T-helper 1 cell (primary cell): Measurements from ENCODE around the gene ACSL5.
"Not testable (repeated sequence)": the region's sequence is repeated elsewhere in the genome, so short reads cannot be mapped to it uniquely, and the experiment has no call there.

ENCODE experiments used
- DNase-seq, 5 donors: peaks; one replicate each; pipeline ENCODE4 v3.0.0-alpha.2; 2012 to 2020

The ACSL5 gene

GRCh38 chr10:112377116-112377515, 3.2 kb downstream of the ACSL5 start:
- not testable (repeated sequence) for DNase-seq

DNA sequence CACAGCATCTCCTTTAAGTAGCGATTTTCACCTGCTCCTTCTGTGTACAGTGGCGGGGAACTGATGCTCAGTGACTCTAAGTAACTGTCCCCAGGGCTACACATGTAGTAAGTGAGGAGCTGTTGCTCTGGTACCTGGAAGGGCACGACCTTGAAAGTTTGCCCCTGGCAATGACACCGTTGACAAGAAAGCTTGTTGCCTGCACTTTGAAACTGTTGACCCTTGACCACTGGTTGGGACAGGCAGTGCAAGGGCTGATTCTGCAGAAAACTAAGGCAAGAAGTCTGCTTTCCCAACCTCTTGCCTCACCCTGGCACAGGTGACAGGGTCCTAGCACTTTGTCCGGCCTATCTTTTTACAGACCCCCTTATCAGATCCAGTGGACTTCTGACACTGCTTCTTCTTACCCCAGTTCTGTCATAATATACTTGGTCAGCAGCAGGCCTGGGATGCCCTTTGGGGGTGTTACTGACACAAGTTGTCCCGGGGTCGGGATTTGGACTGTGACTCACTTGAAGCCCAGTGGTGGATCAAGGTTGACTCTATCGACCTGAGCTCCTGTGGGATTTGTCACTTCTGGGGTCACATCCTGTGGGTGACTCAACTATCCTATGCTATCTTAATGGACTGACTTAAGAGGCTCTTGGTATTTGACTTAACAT, 5.8 kb downstream of the ACSL5 start:
- peak in 1 of 5 donors; percentile 21 for DNase-seq

- DNase-seq: no peak
These were observed 8.8 kb downstream of the ACSL5 start for GRCh38 chr10:112382515-112383235.

GRCh38 chr10:112383325-112383724, 9.4 kb downstream of the ACSL5 start:
- peak in 1 of 5 donors; percentile 37 for DNase-seq

- no peak for DNase-seq
These were observed 10.2 kb downstream of the ACSL5 start for GRCh38 chr10:112384141-112384540.

- no peak for DNase-seq
These were observed 11.3 kb downstream of the ACSL5 start for GRCh38 chr10:112385201-112385600.

GRCh38 chr10:112388056-112388455, 14.1 kb downstream of the ACSL5 start:
- DNase-seq: not testable (repeated sequence)

DNA sequence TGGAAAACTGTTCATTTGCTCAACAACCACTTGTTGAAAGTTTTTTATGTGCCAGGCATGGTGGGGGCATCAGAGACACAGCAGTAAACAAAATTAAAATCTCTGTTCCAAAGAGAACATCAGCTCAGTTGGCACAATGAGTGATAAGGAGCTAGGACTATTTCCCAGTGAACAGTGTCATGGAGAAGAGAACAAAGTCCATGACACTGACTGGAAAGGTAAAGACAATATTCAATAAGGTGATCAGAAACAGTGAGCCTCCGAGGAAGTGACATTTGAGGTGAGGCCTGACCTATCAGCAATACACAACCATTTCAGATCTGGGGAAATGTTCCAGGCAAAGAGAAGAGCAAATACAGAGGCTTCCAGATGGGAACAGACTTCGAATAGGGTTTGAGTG, 14.6 kb downstream of the ACSL5 start:
- no peak for DNase-seq

GRCh38 chr10:112389271-112389822, 15.4 kb downstream of the ACSL5 start:
- peak in 4 of 5 donors; percentile 22 to 93 (median 34) for DNase-seq

DNA sequence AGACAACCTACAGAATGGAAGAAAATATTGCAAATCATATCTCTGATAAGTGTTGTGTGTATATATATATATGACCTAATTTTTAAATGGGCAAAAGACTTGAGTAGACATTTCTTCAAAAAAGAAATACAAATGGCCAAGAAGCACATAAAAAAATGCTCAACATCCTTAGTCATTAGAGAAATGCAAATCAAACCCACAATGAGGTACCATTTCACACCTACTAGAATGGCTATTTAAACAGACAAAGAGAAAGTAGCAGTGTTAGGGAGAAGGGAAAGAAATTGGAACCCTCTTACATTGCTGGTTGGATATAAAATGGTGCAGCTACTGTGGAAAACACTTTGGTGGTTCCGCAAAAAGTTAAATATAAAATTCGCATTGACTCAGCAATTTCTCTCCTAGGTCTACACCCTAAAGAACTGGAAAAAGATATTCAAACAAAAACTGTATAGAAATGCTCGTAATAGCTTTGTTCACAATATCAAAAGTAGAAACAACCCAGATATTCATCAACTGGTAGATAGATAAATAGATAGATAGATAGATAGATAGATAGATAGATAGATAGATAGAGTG, 16.3 kb downstream of the ACSL5 start:
- DNase-seq: peak in 1 of 5 donors; percentile 25

GRCh38 chr10:112393341-112393740, 19.4 kb downstream of the ACSL5 start:
- DNase-seq: no peak

DNA sequence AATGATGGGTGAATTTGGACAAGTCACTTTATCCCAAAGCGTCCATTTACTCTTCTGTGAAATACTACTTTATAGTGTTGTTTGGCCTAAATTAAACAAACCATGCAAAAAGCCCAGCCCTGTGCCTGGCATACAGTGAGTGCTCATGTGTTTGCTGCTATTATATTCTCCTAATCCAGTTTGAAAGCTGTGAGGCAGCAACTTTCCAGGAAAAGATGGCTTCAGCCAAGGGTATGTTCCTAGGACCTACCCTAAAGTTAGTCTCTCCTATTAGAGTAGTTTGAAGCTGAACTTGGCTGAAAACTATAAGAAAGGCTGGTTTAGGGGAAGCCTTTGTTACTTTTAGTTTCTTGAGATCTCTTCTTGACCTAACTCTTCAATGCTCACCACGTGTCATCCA, 19.9 kb downstream of the ACSL5 start:
- DNase-seq: no peak

DNA sequence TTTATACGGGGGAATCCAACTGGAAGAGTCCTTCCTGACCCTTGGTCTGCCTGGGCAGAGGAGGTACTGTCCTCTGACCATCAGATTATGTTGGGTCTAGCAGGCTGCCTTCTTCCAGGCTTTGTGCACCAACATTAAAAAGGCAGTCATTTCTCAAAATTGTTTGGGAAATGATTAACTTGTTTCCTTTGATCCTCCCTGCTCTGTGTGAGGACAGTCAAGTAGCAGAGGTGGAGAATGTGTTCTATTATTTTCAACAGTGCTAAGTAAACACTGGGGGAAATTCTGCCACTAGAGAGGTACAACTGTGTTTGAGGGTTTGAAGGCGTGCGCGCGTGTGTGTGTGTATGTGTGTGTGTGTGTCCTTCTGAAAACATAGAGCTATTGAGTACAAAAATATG, 20.6 kb downstream of the ACSL5 start:
- no peak for DNase-seq

- DNase-seq: no peak
These were observed 22.1 kb downstream of the ACSL5 start for GRCh38 chr10:112395809-112396530.

- DNase-seq: no peak
These were observed 23.7 kb downstream of the ACSL5 start for GRCh38 chr10:112397592-112397991.

DNA sequence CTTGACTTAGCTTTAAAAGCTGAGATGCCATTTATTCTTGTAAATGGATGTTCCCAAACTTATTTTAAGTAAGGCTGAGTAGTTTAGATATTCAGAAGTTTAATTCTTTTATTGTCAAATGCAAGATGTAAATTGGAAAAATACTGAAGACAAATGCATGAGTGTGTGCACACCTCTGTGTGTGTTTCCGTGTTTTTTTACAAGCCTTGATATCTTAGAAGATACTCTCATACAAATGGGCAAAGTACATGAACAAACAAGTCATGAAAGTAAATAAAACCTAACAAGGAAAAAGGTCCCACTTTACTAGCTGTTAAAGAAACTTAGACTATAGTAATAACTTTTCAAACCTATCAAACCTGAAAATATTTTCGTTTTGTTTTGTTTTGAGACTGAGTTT, 29.0 kb downstream of the ACSL5 start:
- no peak for DNase-seq

GRCh38 chr10:112404617-112405016, 30.7 kb downstream of the ACSL5 start:
- no peak for DNase-seq

- not testable (repeated sequence) for DNase-seq
These were observed 32.9 kb downstream of the ACSL5 start for GRCh38 chr10:112406806-112407205.

GRCh38 chr10:112407696-112408095, 33.8 kb downstream of the ACSL5 start:
- no peak for DNase-seq

- no peak for DNase-seq
These were observed 35.4 kb downstream of the ACSL5 start for GRCh38 chr10:112409299-112409698.

DNA sequence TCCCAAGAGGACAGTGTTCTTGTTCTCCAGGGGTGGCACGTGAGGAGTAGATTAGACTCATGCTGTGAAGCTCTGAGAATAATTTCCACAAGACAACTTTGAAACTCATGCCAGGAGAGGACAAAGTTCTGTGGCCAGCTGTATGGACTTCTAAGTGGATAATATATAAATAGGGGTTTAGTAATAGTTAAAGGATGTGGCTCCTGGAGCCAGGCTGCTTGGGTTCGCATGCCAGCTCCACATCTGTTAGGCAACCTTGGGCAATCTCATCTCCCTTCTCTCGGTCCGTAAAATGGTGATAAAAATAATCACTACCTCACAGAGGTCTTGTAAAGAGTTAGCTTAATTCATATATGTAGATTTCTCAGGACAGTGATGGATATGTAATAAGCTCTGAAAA, 35.8 kb downstream of the ACSL5 start:
- DNase-seq: no peak

DNA sequence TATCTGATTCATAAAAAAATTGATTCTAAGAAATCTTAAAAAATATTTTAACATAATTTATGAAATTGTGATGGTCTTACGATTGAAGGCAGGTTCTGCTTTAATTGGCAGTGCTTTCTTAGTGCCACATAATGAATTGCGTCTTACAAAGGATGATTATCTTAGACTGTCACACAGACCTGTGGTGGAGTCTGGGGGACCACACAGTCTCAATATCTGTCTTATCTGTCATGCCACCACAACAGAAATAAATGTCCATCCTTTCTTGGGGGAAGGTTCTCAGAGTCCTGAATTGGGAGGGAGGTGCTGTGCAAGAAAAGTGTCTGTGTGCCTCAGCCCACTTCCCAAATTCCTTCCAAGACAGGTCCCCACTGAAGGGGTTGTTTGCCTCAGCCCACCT, 38.8 kb downstream of the ACSL5 start:
- DNase-seq: no peak

GRCh38 chr10:112421731-112422130, 47.8 kb downstream of the ACSL5 start:
- DNase-seq: no peak
